Nephron (organoid): Measurements from ENCODE around the gene ECHS1.

Experiments used
- H3K27ac Mint-ChIP-seq, 3 experiments: 2 replicates each; pipeline ENCODE4 v1.8.0; 2020; ENCODE audit warnings: mixed read lengths in 3 of 3, mild to moderate bottlenecking in 2 of 3, moderate library complexity in 1 of 3
- H3K27me3 Mint-ChIP-seq: 2 replicates; pipeline ENCODE4 v1.8.0; 2021; ENCODE audit warnings: low read depth, mild to moderate bottlenecking, moderate library complexity, mixed read lengths
- H3K36me3 Mint-ChIP-seq: 2 replicates; pipeline ENCODE4 v1.8.0; 2020; ENCODE audit warnings: low read depth, mixed read lengths
- H3K4me1 Mint-ChIP-seq: 2 replicates; pipeline ENCODE4 v1.8.0; 2020; ENCODE audit warnings: mixed read lengths
- H3K4me3 Mint-ChIP-seq, 3 experiments: 2 replicates each; pipeline ENCODE4 v1.8.0; 2020; ENCODE audit warnings: mild to moderate bottlenecking in 3 of 3, mixed read lengths in 3 of 3, moderate library complexity in 2 of 3
- H3K9me3 Mint-ChIP-seq: 2 replicates; pipeline ENCODE4 v1.8.0; 2020; ENCODE audit warnings: mixed read lengths
- TF ChIP-seq, protein P1 (sequence below), 3 experiments: fragments of 200-600 bp; sonication (generic); IDR thresholded peaks; one replicate each; pipeline ENCODE4 v1.5.0; 2021; ENCODE audit warnings: antibody characterized with exemption in 3 of 3; ENCODE audit not compliant: unreplicated experiment in 3 of 3

Gene ECHS1

DNA sequence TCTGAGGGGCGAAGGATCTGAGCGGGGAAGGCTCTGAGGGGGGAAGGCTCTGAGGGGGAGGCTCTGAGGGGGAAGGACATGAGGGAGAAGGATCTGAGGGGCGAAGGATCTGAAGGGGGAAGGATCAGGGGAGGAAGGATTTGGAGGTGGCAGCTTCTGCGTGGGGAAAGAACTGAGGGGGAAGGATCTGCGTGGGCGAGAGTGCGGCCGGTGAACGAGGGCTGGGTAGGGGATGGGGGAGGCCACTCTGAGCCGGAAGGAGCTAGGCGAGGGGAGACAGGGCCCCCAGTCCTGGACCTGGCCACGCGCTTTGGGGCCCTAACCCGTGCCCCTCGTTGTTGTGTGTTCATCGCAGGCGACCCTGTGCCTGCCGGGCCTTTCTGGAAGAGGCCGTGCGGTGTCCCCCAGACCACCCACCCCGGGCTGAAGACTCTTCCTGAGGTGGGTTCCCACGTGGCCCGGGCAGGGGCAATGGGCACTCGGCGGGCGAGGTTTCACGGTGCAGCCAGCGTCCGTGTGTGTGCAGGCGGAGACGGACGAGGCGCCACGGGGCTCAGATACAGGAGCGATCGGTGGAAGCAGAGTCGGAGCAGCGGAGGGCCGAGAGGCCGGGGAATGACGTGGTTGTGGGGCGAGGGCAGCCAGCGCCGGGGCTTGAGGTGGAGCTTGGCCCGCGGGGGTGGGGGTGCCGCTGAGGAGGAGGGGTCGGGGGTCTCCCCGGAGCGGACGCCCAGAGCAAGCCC is 38.5 kb downstream of the ECHS1 start:
- H3K4me3 Mint-ChIP-seq: peak overlapping the region; percentile 71 to 83 (median 78)
- no peaks in the 10 kb centered on the region for H3K36me3 Mint-ChIP-seq
- TF ChIP-seq, protein P1, sequence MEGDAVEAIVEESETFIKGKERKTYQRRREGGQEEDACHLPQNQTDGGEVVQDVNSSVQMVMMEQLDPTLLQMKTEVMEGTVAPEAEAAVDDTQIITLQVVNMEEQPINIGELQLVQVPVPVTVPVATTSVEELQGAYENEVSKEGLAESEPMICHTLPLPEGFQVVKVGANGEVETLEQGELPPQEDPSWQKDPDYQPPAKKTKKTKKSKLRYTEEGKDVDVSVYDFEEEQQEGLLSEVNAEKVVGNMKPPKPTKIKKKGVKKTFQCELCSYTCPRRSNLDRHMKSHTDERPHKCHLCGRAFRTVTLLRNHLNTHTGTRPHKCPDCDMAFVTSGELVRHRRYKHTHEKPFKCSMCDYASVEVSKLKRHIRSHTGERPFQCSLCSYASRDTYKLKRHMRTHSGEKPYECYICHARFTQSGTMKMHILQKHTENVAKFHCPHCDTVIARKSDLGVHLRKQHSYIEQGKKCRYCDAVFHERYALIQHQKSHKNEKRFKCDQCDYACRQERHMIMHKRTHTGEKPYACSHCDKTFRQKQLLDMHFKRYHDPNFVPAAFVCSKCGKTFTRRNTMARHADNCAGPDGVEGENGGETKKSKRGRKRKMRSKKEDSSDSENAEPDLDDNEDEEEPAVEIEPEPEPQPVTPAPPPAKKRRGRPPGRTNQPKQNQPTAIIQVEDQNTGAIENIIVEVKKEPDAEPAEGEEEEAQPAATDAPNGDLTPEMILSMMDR (IDR thresholded peaks at IDR 0.05; ENCODE audit: unreplicated experiment in 3 of 3): no peak
- H3K4me1 Mint-ChIP-seq: peaks cover 2% of the 10 kb centered on the region
- no peak overlapping the region for H3K27ac Mint-ChIP-seq
- peaks cover 19% of the 10 kb centered on the region for H3K9me3 Mint-ChIP-seq
- H3K27me3 Mint-ChIP-seq: peaks cover 58% of the 10 kb centered on the region

- peaks cover 19% of the 10 kb centered on the region for H3K9me3 Mint-ChIP-seq
- H3K4me3 Mint-ChIP-seq: no peak overlapping the region
- peaks cover 9% of the 10 kb centered on the region for H3K4me1 Mint-ChIP-seq
- TF ChIP-seq, protein P1 (IDR thresholded peaks at IDR 0.05; ENCODE audit: unreplicated experiment in 3 of 3): no peak
- no peak overlapping the region for H3K27ac Mint-ChIP-seq
- peaks cover 74% of the 10 kb centered on the region for H3K27me3 Mint-ChIP-seq
- H3K36me3 Mint-ChIP-seq: no peaks in the 10 kb centered on the region
These were observed 40.0 kb downstream of the ECHS1 start for GRCh38 chr10:133332936-133333699.

- Mint-ChIP-seq H3K27ac (no peak overlapping the region), H3K4me3 (peak overlapping the region; percentile 39 to 61 (median 42)), H3K9me3 (peaks cover 19% of the 10 kb centered on the region), H3K27me3 (peaks cover 89% of the 10 kb centered on the region), H3K4me1 (peaks cover 15% of the 10 kb centered on the region), H3K36me3 (no peaks in the 10 kb centered on the region)
- TF ChIP-seq, protein P1 (IDR thresholded peaks at IDR 0.05; ENCODE audit: unreplicated experiment in 3 of 3): peak; percentile 96 to 98 (median 97)
These were observed 43.5 kb downstream of the ECHS1 start for GRCh38 chr10:133329491-133330202.

GRCh38 chr10:133328358-133329343 is 44.5 kb downstream of the ECHS1 start:
- H3K4me1 Mint-ChIP-seq: peaks cover 15% of the 10 kb centered on the region
- H3K27ac Mint-ChIP-seq: no peak overlapping the region
- H3K36me3 Mint-ChIP-seq: no peaks in the 10 kb centered on the region
- H3K27me3 Mint-ChIP-seq: peaks cover 81% of the 10 kb centered on the region
- H3K4me3 Mint-ChIP-seq: peak overlapping the region in 2 of 3 experiments; percentile 39 to 61
- H3K9me3 Mint-ChIP-seq: peaks cover 19% of the 10 kb centered on the region
- TF ChIP-seq, protein P1 (IDR thresholded peaks at IDR 0.05; ENCODE audit: unreplicated experiment in 3 of 3): no peak

- TF ChIP-seq, protein P1 (IDR thresholded peaks at IDR 0.05; ENCODE audit: unreplicated experiment in 3 of 3): no peak
- Mint-ChIP-seq H3K4me3 (peak overlapping the region in 2 of 3 experiments; percentile 21 to 41), H3K27me3 (peaks cover 79% of the 10 kb centered on the region), H3K27ac (no peak overlapping the region), H3K9me3 (peaks cover 14% of the 10 kb centered on the region), H3K4me1 (peaks cover 15% of the 10 kb centered on the region), H3K36me3 (no peaks in the 10 kb centered on the region)
These were observed 45.4 kb downstream of the ECHS1 start for GRCh38 chr10:133327651-133328357.
